HAP-1 (cell line): ENCODE results near the gene SIGLEC15.

Source experiments
- DNase-seq, 2 experiments: peaks; one replicate each; pipeline ENCODE4 v3.0.0-alpha.2; 2016 to 2020; ENCODE audit warnings: low spot score in 2 of 2
- H3K27me3 ChIP-seq: fragments of 250-450 bp; sonication (Bioruptor Pico); 2 replicates; pipeline ENCODE4 v1.5.1; 2020; ENCODE audit warnings: low read depth, mild to moderate bottlenecking, moderate library complexity
- H3K36me3 ChIP-seq: fragments of 250-450 bp; sonication (Bioruptor Pico); replicated peaks from 2 replicates; pipeline ENCODE4 v1.5.1; 2020; ENCODE audit warnings: mild to moderate bottlenecking
- H3K4me1 ChIP-seq: fragments of 250-450 bp; sonication (Bioruptor Pico); 2 replicates; pipeline ENCODE4 v1.5.1; 2020; ENCODE audit warnings: mild to moderate bottlenecking
- H3K4me3 ChIP-seq: fragments of 250-450 bp; sonication (Bioruptor Pico); 2 replicates; pipeline ENCODE4 v1.5.1; 2020; ENCODE audit warnings: mild to moderate bottlenecking, moderate library complexity
- H3K9me3 ChIP-seq: fragments of 250-450 bp; sonication (Bioruptor Pico); 2 replicates; pipeline ENCODE4 v1.5.1; 2020; ENCODE audit warnings: mild to moderate bottlenecking, moderate library complexity
- in situ Hi-C: fragments of 300-500 bp; cut with MboI; formaldehyde crosslinking; loops from 3 replicates; pipeline ENCODE4 v1.14.3; 2020; ENCODE audit warnings: low sequenced_read_pairs, inconsistent platforms, mixed read lengths

SIGLEC15 gene

GRCh38 chr18:45891806-45892205 is 66.3 kb downstream of the SIGLEC15 start:
- H3K9me3 ChIP-seq = no peaks in the 10 kb centered on the region
- H3K36me3 ChIP-seq = no peaks in the 10 kb centered on the region
- H3K27me3 ChIP-seq = no peaks in the 10 kb centered on the region
- H3K4me3 ChIP-seq = no peak overlapping the region
- no peaks in the 10 kb centered on the region for H3K4me1 ChIP-seq
- no peak for DNase-seq
- in situ Hi-C loops = no loop called here
